Pancreas (tissue), 10 donors: Measurements from ENCODE around the gene SLIT1. TPM values are rescaled to one million over a fixed set of nuclear protein-coding genes. Genes with fewer than 3 reads are reported as not detected.

Experiments
- ATAC-seq, 4 donors: fragments of 200-7000 bp; cut with Tn5 transposase; one replicate each; pipeline versions ENCODE4 v1.8.0 to v1.9.1; 2020; ENCODE audit warnings: mild to moderate bottlenecking in 4 of 4, moderate library complexity in 4 of 4
- DNase-seq, 6 donors: peaks; one replicate each; pipeline ENCODE4 v3.0.0-alpha.2; 2020
- FAIRE-seq: peaks from 2 replicates; lab custom pipeline; 2012; peaks lifted over from hg19 to GRCh38; lab: Jason Lieb, UNC
- H3K27ac ChIP-seq, 4 donors: fragments of 200-600 bp; sonication (generic); 1 replicate in 3 of 4; 2 replicates in 1 of 4; pipeline versions ENCODE4 v1.5.0 to v1.8.0; 2020
- H3K27me3 ChIP-seq, 4 donors: fragments of 200-600 bp; one replicate each; pipeline ENCODE4 v1.8.0; 2021
- H3K36me3 ChIP-seq, 3 donors: fragments of 200-600 bp; sonication (generic) in 1 of 3; one replicate each; pipeline versions ENCODE4 v1.5.0 to v1.8.0; 2020 to 2021
- H3K4me1 ChIP-seq, 3 donors: fragments of 200-600 bp; one replicate each; pipeline ENCODE4 v1.8.0; 2021
- H3K4me3 ChIP-seq, 4 donors: fragments of 200-600 bp; sonication (generic) in 2 of 4; one replicate each; pipeline versions ENCODE4 v1.5.0 to v1.8.0; 2020 to 2021
- H3K9me3 ChIP-seq, 4 donors: fragments of 200-600 bp; one replicate each; pipeline ENCODE4 v1.8.0; 2021
- WGBS, 2 donors: extraction: QIAGEN DNeasy Blood & Tissue Kit; methylation state at CpG; one replicate each; pipeline ENCODE4 v1.1.7; 2013; 5-methylcytosine and 5-hydroxymethylcytosine counted together
- intact Hi-C, 3 donors: fragments of 100-400 bp; cut with DNase I; formaldehyde crosslinking; loops; one replicate each; pipeline versions ENCODE4 v1.11.1 to v1.14.2; 2022
- polyA plus RNA-seq, 2 donors: library from polyadenylated mRNA; stranded (reverse); fragments of 200-250 nt; gene quantifications; one replicate each; pipeline ENCODE4 v1.2.3, GENCODE V29; 2013
- total RNA-seq, 6 donors: library from RNA; stranded (reverse); fragmentation: NEBNext Ultra II Directional in 4 of 6; extraction: Animal tissue kit (Norgen Biotek cat#: 25700) in 4 of 6; gene quantifications; one replicate each; pipeline versions ENCODE4 v1.2.1 to v1.2.4, GENCODE V29; 2021 to 2023
- TF ChIP-seq, protein P1 (sequence below), 4 donors: fragments of 200-600 bp; sonication (generic) in 3 of 4; IDR thresholded peaks; one replicate each; pipeline versions ENCODE4 v1.5.0 to v1.8.0; 2021; ENCODE audit warnings: antibody characterized with exemption in 4 of 4
- donor health status: healthy with polysubstance abuse.
- donor health status: DM: no; HTN: no; CAD: no; lungs with moderate emphysema.
- donor health status: DM: no; HTN: no; CAD: no.
- donor health status: control.
- donor health status: control.
- donor health status: Bipolar disorder and iron deficiency.
- donor health status: DM: yes; HTN: yes; CAD: no.
- donor health status: DM: no; HTN: no; CAD: no.
- donor health status: DM: no; HTN: no; CAD: no.
- donor health status: DM: yes; HTN: yes; CAD: no.

The SLIT1 gene
- total and polyA plus RNA-seq, 8 donors, result 0.23 to 2.8 (median 0.89) TPM

DNA sequence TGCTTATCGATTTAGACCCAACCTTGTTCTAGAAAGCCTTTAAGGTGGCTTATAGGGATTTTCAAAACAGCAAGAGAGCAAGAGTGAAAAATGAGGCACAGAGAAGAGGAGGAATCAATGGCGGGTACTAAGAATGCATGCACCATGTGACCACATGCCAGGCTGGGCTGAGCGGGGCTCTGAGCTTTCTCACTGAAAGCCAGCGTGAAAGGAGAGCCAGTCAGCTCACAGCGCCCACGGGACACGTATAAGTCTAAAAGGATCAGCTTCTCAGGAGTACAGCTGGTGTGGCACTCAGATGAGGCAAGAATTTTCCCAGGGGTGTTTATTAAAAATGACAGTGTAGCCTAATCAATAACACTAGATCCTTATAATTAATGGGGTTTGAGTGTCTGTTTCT is 114.3 kb downstream of the SLIT1 start:
- ATAC-seq (no peak), FAIRE-seq (no peak), DNase-seq (peak in 1 of 6 donors; percentile 32)
- intact Hi-C loops, result loop anchor here in 2 of 3 donors (5.0 to 10.0 kb wide), 3 partner anchors 146 to 293 kb away; no protein-coding TSS in a partner anchor
- H3K4me3 ChIP-seq, result no peak overlapping the region
- no peaks in the 10 kb centered on the region for H3K36me3 ChIP-seq
- TF ChIP-seq, protein P1, sequence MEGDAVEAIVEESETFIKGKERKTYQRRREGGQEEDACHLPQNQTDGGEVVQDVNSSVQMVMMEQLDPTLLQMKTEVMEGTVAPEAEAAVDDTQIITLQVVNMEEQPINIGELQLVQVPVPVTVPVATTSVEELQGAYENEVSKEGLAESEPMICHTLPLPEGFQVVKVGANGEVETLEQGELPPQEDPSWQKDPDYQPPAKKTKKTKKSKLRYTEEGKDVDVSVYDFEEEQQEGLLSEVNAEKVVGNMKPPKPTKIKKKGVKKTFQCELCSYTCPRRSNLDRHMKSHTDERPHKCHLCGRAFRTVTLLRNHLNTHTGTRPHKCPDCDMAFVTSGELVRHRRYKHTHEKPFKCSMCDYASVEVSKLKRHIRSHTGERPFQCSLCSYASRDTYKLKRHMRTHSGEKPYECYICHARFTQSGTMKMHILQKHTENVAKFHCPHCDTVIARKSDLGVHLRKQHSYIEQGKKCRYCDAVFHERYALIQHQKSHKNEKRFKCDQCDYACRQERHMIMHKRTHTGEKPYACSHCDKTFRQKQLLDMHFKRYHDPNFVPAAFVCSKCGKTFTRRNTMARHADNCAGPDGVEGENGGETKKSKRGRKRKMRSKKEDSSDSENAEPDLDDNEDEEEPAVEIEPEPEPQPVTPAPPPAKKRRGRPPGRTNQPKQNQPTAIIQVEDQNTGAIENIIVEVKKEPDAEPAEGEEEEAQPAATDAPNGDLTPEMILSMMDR (IDR thresholded peaks at IDR 0.05), result no peak
- 49 to 57% methylated on average over 7 of the region's 7 CpGs for WGBS, 2 donors
- H3K27me3 ChIP-seq, result peaks cover 0 to 4% (median 0%) of the 10 kb centered on the region in 4 donors
- H3K4me1 ChIP-seq, result no peaks in the 10 kb centered on the region
- H3K9me3 ChIP-seq, result no peaks in the 10 kb centered on the region
- H3K27ac ChIP-seq, result no peak overlapping the region

DNA sequence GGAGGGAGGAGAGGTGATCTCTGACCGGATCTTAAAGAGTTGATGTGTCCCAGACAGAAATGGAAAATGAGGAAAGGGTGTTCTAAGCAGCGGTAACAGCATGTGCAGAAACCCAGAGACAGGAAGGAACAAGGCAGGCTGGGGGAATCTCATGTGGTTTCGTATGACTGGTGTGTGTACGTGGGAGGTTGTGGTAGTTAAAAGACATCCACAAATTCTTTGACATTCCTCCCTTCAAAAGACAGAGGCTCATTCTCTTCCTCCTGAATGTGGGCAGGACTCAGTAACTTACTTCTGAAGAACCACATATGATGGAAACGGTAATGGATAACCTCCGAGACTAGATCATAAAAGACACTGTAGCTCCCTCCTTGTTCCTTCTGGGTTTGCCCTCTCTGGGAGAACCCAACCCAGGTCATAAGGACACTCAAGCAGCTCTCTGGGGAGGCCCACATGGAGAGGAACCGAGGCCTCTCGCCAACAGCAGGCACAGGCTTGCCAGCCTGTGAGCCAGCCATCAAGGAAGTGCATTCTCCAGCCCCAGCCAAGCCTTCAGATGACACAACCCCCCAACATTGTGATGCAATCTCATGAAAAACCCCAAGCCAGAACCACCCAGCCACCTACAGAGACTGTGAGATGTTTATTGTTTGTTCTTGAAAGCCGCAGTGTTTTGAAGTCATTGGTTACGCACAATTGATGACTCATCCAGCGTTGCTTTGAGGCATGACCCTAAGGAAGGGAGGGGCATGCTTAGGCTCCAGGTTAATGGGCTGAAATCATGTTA is 116.0 kb downstream of the SLIT1 start:
- WGBS, 2 donors, result 74 to 86% methylated on average over 11 of the region's 11 CpGs
- no peaks in the 10 kb centered on the region for H3K4me1 ChIP-seq
- H3K9me3 ChIP-seq, result no peaks in the 10 kb centered on the region
- FAIRE-seq (no peak), DNase-seq (no peak), ATAC-seq (no peak)
- TF ChIP-seq, protein P1 (IDR thresholded peaks at IDR 0.05), result no peak
- H3K27ac ChIP-seq, result no peak overlapping the region
- H3K36me3 ChIP-seq, result no peaks in the 10 kb centered on the region
- peaks cover 0 to 4% (median 0%) of the 10 kb centered on the region in 4 donors for H3K27me3 ChIP-seq
- intact Hi-C loops, result loop anchor here in 2 of 3 donors (5.0 to 10.0 kb wide), 3 partner anchors 148 to 295 kb away; no protein-coding TSS in a partner anchor
- H3K4me3 ChIP-seq, result no peak overlapping the region

DNA sequence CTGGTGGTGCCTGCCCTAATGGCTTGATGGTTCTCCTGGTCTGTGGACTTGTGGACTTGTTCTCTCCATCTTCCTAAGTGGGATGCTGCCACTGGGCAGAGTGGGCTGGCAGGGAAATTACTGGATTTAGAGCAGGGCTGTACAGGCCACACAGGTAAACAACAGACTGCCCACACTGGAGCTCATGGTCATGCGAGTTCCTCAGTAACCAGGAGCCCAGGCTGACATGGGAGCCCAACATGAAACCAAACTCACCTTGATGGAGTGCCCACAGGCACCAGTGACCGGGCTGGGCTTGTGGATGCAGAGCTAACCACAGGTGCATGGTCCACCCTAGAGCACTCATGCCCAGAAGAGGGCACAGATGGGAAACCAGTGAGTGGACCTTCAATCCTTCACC is 116.7 kb downstream of the SLIT1 start:
- ATAC-seq (no peak), DNase-seq (no peak), FAIRE-seq (no peak)
- TF ChIP-seq, protein P1 (IDR thresholded peaks at IDR 0.05), result no peak
- H3K27ac ChIP-seq, result no peak overlapping the region
- no peak overlapping the region for H3K4me3 ChIP-seq
- H3K4me1 ChIP-seq, result no peaks in the 10 kb centered on the region
- H3K27me3 ChIP-seq, result peaks cover 0 to 4% (median 0%) of the 10 kb centered on the region in 4 donors
- H3K9me3 ChIP-seq, result no peaks in the 10 kb centered on the region
- 61 to 84% methylated on average over 2 of the region's 2 CpGs for WGBS, 2 donors
- intact Hi-C loops, result no loop called here
- H3K36me3 ChIP-seq, result no peaks in the 10 kb centered on the region

DNA sequence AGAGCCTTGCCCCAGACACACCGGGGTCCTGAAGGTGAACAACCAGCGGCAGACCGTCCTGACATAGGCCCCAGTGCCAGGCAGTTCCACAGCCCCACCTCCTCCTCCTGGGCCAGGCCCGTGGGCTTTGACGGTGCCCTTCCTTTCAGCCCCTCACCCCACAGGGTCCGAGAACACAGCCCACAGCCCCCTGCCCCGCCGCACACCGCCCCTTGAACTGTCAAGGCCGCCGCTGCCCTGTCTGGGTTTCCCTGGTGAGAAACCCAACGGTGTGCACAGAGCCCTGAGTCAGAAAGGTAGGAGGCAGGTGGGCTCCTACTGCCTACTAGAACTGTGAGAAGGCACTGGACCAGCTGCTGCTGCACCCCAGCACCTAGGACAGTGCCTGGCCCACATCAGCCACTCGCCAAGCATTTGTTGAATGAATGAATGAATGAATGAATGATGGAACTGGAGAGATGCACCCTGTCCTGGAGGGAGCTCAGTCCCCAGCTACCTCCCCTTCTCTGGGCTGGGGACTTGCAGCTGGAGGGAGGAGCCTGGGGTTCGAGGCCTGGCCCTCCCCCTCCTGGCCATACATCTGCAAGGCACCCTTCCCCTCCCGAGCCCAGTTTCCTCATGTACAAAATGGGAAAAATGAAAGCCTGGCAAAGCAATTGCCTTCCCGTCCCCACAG is 117.9 kb downstream of the SLIT1 start:
- no peaks in the 10 kb centered on the region for H3K36me3 ChIP-seq
- DNase-seq (peak in 1 of 6 donors; percentile 58), FAIRE-seq (no peak), ATAC-seq (no peak)
- H3K4me1 ChIP-seq, result no peaks in the 10 kb centered on the region
- H3K9me3 ChIP-seq, result no peaks in the 10 kb centered on the region
- WGBS, 2 donors, result 68 to 83% methylated on average over 16 of the region's 16 CpGs
- H3K27ac ChIP-seq, result no peak overlapping the region
- peaks cover 0 to 4% (median 0%) of the 10 kb centered on the region in 4 donors for H3K27me3 ChIP-seq
- intact Hi-C loops, result no loop called here
- TF ChIP-seq, protein P1 (IDR thresholded peaks at IDR 0.05), result no peak
- no peak overlapping the region for H3K4me3 ChIP-seq
